Panc1 (cell line): ENCODE data around the gene REN.

ENCODE experiments used
- POLR2AphosphoS5 ChIP-seq: IDR thresholded peaks from 2 replicates; pipeline ENCODE4 v1.6.1; 2012; ENCODE audit warnings: mild to moderate bottlenecking, low read depth, low read length, moderate library complexity
- SIN3A ChIP-seq: IDR thresholded peaks from 2 replicates; pipeline ENCODE4 v1.6.1; 2012; ENCODE audit warnings: low read depth, mild to moderate bottlenecking, low read length, moderate library complexity, borderline replicate concordance; ENCODE audit not compliant: insufficient read depth
- TF ChIP-seq, protein P1 (sequence below): fragments of 450-650 bp; IDR thresholded peaks from 2 replicates; pipeline ENCODE4 v1.5.1; 2017; ENCODE audit warnings: mild to moderate bottlenecking

DNA sequence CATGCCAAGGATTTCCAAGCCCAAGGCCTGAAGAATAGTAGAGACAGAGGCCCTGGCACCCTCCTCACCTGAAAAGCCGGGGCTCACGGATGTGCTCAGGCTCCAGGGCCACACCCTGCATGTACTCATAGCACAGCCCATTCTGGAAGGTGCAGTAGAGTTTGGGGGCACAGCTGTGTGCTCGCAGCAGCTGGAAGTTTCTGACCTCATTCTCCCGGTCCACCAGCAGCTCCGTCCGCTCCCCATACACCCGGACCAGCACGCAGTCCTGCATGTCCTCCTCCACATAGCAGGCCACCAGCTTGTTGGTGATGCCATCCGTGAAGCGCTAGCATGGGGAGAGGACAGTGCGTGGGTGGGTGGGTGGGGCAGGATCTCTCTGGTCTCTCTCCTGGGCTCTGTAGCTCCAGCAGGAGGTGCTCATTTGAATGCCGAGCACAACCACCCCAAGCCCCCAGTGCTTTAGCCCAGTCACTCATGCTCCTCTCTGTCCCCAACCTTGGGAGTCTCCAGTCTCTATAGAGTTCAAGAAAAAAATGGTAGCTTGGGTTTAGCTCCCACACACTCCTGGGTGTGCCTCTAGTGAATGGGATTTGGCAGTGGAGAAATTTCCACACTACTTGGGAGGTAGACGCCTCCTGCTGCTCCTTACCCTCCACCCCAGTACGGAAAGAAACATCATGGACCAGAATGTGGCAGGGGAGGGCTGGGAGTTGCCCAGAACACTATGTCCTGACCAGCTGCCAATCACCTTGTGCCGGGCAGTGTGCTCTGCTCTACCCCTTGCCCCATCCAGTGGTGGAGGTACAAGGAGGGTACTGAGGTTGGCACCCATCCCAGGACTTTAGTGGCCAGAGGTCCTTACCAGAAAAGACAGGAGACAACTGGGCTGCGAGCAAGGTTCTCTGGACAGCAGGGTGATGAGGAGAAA is 16.2 kb downstream of the REN start:
- TF ChIP-seq SIN3A (no peak), POLR2AphosphoS5 (no peak)
- TF ChIP-seq, protein P1, sequence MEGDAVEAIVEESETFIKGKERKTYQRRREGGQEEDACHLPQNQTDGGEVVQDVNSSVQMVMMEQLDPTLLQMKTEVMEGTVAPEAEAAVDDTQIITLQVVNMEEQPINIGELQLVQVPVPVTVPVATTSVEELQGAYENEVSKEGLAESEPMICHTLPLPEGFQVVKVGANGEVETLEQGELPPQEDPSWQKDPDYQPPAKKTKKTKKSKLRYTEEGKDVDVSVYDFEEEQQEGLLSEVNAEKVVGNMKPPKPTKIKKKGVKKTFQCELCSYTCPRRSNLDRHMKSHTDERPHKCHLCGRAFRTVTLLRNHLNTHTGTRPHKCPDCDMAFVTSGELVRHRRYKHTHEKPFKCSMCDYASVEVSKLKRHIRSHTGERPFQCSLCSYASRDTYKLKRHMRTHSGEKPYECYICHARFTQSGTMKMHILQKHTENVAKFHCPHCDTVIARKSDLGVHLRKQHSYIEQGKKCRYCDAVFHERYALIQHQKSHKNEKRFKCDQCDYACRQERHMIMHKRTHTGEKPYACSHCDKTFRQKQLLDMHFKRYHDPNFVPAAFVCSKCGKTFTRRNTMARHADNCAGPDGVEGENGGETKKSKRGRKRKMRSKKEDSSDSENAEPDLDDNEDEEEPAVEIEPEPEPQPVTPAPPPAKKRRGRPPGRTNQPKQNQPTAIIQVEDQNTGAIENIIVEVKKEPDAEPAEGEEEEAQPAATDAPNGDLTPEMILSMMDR: no peak
